Stimulated activated CD4-positive, alpha-beta T cell treated with anti-CD3 and anti-CD28 coated beads, Interleukin-12 subunit alpha, Interleukin-12 subunit beta, amount 100 ng/mL, for 24 hours (primary cell): Measurements from ENCODE around the gene TMOD3.
"Not testable (repeated sequence)": the region's sequence is repeated elsewhere in the genome, so short reads cannot be mapped to it uniquely, and the experiment has no call there.

ENCODE experiments used
- DNase-seq, 2 experiments: peaks; one replicate each; pipeline ENCODE4 v3.0.0-alpha.2; 2020; ENCODE audit warnings: low read depth in 2 of 2

The TMOD3 gene

DNA sequence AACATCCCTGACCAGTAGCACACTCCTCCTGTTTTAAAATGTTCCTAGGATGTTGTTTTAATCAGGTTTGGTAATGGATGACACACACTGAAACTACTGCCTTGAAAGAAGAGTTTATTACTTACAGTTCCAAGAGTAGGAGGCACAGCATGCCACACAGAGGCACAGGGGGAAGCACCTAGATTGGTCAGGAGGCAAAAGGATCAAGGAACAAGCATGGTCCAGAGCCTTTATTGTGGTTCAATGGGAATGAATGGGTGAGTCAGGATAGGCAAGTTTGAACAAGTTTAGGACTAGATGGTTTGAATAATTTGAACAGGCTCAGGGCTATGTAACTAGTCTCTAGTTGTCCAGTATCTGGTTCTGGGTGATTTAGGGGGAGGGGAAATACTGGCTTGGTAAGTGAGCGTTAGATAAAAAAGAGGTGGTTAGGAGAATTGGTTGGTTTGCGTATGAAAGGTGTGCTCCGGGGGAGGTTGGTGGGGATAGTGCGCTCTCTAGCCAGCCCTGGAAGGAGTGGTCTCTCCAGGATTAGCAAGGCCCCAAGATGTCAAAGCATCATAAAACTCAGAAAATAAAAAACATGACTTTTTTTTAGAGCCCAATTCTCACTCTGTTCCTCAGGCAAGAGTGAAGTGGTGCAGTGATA is 35.1 kb downstream of the TMOD3 start:
- peak in 1 of 2 experiments; percentile 15 for DNase-seq

GRCh38 chr15:51865317-51865716 is 35.9 kb downstream of the TMOD3 start:
- no peak for DNase-seq

DNA sequence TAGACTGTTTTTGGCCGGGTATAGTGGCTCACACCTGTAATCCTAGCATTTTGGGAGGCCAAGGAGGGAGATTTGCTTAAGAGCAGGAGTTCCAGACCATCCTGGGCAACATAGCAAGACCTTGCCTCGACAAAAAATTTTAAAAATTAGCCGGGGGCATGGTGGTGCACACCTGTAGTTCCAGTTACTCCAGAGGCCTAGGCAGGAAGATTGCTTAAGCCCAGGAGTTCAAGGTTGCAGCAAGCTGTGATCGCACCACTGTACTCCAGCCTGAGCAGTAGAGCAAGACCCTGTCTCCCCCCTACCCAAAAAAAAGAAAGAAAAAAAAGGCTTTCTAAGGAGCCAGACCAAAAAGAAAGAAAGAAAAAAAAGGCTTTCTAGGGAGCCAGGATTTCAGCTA is 36.7 kb downstream of the TMOD3 start:
- DNase-seq, result no peak

- no peak for DNase-seq
Measured at GRCh38 chr15:51866751-51867150, 37.3 kb downstream of the TMOD3 start.

- no peak for DNase-seq
Measured at GRCh38 chr15:51869060-51869421, 39.6 kb downstream of the TMOD3 start.

DNA sequence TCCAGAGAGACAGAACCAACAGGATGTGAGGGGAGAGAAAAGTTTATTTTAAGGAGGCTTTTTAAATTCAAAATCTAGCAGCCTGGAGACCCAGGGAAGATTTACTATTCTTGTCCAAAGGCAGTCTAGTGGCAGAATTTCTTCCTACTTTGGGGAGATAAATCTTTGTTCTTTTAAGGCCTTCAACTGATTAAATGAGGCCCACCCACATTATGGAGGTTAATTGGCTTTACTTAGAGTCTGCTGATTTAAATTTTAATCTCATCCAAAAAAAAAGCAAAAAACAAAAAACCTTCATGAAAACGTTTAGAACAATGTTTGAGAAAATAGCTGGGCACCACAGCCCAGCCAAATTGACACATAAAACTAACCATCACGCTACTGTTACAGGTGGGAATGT is 41.3 kb downstream of the TMOD3 start:
- DNase-seq, result no peak

GRCh38 chr15:51874751-51875644 is 45.5 kb downstream of the TMOD3 start:
- no peak for DNase-seq

DNA sequence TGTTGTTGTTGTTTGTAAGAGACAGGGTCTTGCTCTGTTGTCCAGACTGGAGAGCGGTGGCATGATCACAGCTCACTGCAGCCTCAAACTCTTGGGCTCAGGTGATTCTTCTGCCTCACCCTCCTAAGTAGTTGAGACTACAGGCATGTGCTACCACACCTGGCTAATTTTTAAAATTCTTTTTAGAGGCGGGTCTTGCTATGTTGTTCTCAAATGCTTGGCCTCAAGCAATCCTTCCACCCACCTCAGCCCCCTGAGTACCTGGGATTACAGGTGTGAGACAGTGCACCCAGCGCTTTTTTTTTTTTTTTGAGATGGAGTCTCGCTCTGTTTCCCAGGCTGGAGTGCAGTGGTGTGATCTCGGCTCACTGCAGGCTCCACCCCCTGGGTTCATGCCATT is 46.7 kb downstream of the TMOD3 start:
- no peak for DNase-seq

GRCh38 chr15:51878446-51879386 is 49.3 kb downstream of the TMOD3 start:
- DNase-seq, result no peak

DNA sequence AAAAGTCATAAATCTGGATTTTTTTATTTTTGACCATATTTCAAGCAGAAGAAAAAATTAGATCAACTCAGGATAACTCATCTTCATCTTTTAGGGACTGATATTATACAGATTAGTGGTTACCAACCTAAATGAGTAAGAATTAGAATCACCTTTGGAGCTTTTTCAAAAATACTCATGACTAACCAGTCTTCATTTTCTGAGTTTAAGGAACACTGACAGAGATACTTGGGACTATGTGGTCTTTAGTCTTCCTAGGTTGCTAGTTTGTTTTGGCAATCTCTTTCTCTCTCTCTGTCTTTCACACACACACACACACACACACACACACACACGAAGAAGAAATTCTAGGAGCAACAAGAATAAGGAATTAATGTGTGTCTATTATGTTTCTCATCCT is 50.1 kb downstream of the TMOD3 start:
- DNase-seq, result no peak

DNA sequence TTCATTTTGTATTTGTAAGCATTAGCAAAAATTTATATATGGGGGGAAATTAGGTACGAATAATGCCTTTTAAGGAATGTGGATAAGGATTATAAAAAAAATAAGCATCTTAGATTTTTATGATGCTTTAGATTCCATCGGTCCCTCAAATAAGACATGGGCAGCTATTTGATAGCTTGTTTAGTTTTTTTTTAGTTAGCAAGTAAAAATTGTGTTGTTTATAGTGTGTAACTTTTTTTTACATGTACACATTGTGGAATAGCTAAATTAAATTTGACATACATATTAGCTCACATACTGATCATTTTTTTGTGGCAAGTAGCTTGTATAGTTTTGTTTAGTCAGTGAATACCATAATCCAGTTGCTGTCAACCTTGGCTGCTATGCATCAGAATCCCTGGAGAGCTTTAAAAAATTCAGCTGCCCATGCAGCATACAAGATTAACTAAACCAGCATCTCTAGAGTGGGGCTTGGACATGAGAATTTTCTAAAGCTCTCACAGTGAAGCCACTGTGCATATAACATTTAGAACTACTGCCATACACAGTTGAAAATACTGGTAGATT is 53.9 kb downstream of the TMOD3 start:
- DNase-seq, result no peak

- no peak for DNase-seq
Measured at GRCh38 chr15:51884041-51884440, 54.6 kb downstream of the TMOD3 start.

DNA sequence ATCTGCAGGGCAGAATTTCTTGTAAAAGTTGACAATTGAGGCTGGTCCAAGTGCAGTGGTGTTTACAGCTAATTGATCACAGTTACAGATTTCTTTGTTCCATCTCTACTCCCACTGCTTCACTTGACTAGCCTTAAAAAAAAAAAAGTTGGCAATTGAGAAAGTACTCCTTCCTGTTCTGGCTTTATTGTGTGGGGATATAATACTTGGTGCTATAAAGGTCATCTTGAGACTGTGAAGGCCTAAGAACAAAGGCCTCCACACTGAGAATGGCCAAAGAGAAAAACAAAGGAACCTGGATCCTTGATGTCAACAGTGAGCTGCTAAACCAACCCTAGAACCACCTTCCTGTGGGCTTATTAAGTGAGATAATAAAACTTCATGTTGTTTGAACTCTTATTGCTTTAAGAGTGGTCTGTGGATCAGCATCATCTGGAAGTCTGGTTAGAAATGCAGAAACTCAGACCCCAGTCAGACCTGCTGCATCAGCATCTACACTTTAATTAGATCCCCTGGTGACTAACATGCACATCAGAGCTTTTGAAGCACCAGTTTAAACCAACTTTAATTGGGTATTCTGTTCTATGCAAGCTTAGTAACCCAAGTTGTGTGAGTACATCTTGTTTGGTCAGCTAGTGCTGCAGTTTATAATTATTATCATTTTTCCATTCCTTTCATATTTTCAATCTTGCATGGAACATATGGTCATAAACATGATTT is 55.2 kb downstream of the TMOD3 start:
- no peak for DNase-seq

GRCh38 chr15:51885758-51886157 is 56.3 kb downstream of the TMOD3 start:
- not testable (repeated sequence) for DNase-seq

DNA sequence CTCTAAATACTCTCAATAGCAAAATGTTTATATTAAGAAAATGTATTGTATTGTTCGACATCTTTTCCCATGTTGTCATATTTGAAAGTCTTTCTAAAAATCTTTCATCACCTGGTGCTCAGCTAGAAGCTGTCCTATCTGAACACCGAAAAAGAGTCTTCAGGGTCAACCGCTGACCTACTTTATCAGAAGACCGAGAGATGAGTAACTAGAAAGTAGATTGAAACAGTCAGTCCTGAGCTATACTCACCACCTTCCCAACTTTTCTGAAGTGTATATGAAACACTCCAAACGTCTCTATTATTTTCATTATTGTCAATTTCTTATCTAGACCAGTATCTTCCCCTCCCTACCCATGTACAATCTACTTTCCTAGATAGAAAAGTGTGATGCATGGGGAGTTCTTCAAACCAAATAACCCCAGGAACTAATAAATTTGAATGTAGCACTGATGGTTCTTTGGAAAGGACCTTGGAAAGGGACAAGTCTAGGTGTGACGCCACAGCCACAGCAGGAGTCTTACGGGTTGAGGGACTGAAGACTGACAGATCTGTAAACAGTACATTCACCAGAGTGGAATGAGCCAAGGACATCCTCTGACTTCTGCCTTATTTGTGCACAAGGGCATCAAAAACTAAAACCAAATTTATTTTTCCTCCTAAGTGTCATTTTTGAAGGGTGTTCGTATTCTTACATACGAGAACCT is 58.6 kb downstream of the TMOD3 start:
- no peak for DNase-seq

GRCh38 chr15:51888593-51889195 is 59.2 kb downstream of the TMOD3 start:
- no peak for DNase-seq

DNA sequence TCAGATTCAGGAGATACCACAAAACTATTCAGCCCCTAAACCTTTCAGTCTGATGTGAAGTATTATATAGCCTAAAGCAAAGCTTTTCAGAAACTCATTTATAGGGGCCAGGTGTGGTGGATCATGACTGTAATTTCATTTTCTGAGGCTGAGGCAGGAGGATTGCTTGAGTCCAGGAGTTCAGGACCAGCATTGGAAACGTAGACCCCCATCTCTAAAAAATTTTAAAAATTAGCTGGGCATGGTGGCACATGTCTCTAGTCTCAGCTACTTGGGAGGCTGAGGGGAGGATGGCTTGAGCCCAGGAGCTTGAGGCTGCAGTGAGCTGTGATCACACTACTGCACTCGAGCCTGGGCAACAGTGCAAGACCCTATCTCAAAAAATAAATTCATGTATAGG is 60.0 kb downstream of the TMOD3 start:
- no peak for DNase-seq

DNA sequence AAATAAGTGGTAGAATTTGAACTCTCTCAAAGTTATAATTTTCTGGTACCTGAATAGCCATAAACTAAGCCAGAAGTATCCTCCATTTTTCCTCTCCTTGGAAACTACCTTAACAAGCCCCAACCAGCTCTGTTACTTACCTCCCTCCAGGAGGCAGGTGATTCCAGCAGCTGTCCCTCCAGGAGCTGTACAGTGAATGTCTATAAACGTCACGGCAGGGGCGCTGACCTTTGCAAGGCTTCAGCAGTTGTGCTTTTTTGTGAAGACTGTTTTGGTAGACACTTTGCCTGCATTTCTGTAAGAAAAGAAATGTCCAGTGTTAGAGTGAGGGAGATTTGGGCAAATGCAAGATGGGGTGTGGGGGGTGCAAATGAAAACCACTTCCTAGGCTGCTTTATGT is 75.0 kb downstream of the TMOD3 start:
- DNase-seq, result no peak

GRCh38 chr15:51904931-51905330 is 75.5 kb downstream of the TMOD3 start:
- DNase-seq, result no peak
